SK-N-DZ (cell line): ENCODE results near the gene SYT9.
"Not testable (repeated sequence)": the region's sequence is repeated elsewhere in the genome, so short reads cannot be mapped to it uniquely, and the experiment has no call there.

Source experiments
- DNase-seq: peaks from one replicate; pipeline ENCODE4 v3.0.0-alpha.2; 2015; ENCODE audit warnings: low spot score

Gene SYT9

DNA sequence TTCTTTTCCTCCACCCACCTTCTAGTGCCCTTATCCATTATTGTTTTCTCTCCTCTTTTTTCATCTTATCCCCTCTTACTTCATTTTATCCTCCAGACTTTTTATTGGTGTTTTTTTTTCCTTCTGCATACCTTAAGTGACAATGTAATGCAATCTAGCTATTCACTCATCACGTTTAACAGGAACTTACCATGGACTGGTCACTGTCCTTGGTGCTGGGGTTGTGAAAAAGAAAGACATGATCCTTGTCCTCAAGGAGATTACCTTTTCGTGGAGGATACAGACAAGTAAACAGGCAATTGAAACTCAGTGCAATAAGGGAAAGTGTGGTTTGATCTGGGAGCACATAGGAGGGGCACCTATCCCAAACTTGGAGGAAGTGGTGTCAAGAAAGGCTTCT, 20.7 kb downstream of the SYT9 start:
- no peak for DNase-seq

DNA sequence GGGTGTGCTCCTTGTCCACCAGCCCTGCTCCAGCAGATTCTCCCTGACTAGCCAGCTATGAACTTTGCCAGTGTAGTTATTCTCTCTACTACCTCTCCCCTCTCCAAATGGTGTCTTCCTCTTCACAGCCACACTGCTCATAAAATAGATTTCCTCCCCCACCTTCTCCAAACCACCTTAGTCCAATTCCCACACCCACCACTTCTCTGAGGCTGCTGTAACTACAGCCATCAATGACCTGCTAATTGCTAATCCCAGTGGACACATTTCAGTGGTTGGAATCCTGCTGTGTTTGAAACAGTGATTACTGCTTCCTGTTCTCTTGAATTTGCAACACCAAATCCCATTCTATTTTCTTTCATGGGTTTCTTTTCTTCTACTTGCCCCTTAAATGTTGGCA, 23.4 kb downstream of the SYT9 start:
- no peak for DNase-seq

DNA sequence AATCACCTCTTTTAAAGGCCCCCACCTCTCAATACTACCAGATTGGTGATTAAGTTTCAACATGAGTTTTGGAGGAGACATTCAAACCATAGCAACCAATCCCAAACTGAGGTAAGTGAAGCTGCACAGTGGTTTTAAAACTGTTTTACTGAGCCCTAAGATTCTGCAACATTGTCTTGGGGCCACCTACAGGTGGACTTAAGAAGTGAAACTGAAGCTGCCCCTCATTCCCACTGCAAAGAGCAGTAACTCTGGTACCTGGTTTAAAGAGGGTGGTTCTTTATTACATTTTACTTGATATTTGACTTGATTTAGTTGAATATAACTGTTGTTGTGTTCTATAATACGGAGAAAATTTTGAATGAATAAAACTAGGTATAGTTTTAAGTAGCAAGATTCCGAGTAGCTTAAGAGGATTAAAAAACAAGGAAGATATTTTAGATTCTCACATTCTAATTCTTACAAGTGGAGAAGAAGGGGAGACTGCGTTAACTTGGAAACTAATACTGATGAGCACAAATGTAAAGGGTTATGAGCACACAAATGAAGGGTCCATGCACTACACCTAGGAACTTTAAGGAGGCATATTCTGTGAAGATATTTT, 26.7 kb downstream of the SYT9 start:
- peak; percentile 6 for DNase-seq

DNA sequence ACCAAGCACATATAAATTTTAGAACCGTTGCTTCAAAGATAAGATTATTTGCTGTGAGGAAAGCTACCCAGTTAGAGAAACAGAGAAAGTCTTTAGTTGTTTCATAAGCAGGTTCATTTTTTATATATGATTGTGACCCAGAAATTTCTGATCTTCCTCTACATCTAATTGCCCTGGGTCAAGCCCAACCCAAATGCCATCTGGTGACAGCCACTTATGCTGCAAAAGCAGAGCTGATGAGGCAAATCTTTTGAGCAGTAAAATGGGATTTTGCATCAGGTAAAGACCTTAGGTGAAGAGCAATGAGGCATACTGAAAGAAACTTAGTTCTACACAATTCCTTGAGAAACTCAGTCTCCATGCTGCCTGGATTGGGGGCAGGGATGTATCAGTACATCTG, 28.0 kb downstream of the SYT9 start:
- no peak for DNase-seq

DNA sequence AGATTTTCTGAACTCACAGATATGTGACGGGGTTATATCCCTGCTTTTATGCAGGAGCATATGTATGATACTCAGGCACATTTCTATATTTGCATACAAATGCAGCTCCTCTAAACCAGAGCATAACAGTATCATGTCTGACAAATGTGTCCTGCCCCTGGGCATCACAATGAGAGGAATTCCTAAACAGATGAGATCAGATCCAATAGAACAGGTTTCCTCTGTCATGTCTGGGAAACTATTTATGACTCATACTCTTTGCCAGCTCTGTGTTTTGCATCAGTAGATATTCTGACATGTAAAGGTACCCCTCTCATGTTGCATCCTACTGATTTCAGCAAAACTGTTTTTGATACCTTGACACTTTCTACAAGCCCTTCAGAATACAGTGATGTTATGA, 29.4 kb downstream of the SYT9 start:
- DNase-seq: no peak

DNA sequence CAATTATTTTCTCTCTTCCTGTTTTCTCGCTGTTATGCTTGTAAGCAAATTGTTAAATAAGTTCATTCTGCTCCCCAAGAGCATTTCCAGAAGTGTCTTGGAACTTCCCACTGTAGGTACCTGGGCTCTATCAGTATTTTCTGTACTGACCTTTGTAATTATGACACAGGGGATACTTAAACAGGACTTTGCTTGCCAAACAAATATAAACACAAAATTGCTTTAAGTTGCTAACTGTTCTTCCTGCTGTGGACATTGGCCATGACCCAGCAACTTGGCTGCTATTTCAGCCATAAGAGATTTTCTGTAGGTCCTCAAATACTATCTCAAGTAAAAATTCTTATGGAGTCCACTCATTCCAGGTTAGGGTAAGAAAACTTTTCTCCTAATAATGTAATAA, 30.1 kb downstream of the SYT9 start:
- DNase-seq: no peak

DNA sequence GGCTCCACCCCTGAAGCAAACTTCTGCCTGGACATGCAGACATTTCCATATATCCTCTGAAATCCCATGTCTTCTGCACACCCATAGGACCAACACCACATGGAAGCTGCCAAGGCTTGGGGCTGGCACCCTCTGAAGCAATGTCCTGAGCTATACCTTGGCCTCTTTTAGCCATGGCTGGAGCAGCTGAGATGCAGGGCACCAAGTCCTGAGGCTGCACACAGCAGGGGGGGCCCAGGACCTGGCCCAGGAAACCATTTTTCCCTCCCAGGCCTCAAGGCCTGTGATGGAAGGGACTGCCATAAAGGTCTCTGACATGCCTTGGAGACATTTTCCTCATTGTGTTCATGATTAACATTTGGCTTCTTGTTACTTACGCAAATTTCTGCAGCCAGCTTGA, 34.5 kb downstream of the SYT9 start:
- no peak for DNase-seq

DNA sequence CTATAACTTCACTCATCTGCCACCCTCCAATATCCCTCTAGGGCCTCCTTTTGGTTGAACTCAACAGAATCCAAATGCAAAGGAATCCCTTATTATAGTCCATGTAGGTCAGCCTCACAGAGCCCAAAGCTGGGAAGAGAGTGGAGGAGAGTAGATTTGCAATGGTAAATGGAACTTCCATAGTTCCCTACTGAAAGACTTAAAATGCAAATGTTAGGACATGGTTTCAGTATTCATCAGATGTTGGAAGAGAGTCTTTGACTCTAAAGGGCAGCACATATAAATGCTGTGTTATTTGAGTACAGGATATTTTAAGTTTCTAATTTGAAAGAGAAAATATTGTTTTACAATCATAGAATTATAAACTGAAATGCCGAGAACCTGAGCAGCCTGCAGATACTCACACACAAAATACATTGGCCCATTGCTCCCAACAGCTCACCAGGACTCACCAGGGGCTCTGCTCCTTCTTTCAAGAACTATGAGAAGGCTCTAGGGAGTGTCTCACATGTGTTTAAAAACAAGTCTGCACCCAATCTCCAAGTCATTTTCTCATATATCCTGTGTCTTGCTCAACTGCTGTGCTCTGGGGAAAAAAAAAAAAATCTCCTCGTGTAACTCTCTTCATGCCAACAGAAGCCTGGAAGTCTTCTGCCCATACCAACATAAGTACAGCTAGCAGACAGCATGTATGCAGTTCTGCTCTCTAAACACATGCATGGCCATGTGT, 39.6 kb downstream of the SYT9 start:
- no peak for DNase-seq

DNA sequence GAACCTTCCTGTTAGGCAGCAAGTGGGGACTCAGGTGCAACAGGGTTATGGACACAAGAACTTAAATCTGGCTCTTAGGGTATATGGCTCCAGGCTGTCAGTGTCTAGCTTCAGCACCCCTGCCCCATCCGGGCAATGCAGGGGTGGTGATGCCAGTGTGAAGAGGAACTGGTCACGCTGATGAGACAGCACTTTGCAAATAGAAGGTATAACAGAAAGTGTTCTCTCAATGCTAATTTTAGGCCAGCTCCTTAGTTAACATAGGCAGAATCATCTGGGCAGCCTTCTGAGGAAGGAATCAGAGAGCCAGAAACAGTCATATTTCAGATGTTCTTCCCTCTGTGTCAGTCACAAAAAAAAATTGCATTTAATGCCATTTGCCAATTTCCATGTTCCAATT, 41.2 kb downstream of the SYT9 start:
- no peak for DNase-seq

DNA sequence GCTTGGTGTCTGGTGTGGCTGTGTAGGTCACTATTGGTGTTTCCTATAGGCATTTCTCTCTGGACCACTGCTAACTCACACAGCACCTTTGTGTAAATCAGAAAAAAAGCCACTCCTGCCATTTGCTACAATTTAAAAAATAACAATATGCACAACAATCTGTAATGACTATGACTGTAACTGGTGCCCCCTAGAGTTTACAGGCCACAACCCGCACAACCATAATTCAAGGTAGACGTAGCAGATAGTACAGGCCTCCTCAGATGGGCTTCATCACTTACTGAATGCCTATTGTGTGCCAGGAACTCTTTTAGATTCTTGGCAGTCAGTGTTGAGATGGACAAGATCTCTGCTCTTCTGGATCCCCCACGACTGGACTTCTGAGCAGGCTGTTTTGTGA, 47.7 kb downstream of the SYT9 start:
- DNase-seq: no peak

DNA sequence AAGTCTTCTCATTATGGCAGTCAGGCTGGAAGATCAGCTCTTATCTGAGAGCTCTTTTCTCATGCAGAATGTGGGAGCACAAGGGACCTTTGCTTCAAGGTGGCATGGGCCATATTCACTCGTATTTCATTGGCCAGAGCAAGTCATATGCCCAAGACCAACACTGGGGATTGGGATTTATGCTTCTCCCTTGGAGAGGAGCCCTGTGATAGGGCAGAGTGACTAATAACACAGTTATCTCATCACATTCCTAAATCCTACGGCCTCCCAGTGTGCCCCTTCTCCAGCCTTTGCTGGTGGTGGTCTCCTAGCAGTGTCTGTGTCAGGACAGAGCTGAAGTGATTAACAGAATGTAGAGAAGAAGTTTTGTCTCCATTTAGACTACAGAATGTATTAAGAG, 48.6 kb downstream of the SYT9 start:
- no peak for DNase-seq

DNA sequence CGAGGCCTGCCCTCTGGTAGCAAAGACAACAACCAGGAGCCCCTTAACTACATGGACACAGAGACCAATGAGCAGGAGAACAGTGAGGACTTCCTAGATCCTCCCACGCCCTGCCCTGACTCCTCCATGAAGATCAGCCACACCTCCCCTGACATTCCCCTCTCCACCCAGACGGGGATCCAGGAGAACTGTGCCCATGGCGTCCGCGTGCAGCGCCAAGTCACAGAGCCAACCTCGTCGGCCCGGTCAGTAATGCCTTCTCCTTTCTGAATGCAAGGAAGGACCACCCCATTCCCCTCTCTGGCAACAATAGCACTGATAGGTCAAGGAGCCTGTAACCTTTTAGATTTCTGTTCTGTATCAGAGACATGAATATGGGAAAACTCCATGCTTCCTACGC, 51.4 kb downstream of the SYT9 start:
- no peak for DNase-seq

DNA sequence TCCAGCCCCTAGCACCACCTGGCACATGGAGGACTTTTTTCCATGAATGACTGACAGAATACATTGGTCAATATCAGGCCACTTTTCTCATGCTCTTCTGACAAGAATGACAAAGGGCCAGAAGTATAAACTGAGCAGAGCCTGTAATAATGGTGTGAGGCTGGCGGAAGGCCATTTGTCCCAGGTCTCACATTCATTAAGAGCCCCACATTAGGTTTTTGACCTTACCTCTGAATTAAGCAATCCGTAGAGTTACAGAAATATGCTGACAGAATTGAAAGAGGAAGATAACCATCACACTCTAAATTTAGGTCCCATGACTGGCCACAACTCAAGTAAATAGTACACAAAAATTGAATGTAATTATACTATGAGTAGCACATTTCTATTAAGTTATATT, 55.2 kb downstream of the SYT9 start:
- DNase-seq: no peak

DNA sequence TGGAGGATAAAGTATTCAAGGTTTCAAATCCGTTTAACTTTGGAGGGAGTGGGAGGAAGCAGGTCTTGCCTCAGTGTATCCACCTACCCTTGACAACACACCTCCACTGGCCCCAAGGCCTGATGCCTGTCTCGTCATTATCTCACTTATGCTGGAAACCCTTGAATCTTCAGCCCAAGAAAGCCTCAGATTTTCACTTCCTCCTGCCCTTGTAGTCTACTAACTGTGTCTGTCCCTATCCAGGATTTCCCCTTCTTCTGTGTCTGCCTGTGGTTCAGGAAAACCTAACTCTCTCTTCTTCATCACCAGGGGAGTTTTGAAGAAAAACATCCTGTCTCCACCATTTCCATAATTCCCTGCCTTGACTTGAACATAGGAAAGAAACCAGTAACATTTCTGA, 56.1 kb downstream of the SYT9 start:
- no peak for DNase-seq

DNA sequence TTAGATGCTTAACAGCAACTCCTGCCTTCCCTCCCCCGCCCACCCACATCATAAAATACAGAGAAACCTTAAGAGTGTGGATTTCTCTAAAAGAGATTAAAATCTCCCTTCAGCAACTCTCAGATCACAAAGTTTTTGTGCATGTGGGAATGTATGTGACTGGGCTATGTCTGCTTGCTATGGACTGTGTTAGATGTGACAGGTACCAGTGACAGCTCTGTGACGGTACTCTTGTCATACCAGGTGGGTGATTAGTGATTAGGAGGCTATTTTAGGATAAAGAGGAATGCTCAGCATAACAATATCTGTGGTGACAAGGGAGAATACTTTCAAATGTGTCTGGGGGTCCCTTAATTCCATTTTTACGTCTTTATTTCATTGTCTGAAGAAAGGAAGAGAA, 60.2 kb downstream of the SYT9 start:
- DNase-seq: no peak

DNA sequence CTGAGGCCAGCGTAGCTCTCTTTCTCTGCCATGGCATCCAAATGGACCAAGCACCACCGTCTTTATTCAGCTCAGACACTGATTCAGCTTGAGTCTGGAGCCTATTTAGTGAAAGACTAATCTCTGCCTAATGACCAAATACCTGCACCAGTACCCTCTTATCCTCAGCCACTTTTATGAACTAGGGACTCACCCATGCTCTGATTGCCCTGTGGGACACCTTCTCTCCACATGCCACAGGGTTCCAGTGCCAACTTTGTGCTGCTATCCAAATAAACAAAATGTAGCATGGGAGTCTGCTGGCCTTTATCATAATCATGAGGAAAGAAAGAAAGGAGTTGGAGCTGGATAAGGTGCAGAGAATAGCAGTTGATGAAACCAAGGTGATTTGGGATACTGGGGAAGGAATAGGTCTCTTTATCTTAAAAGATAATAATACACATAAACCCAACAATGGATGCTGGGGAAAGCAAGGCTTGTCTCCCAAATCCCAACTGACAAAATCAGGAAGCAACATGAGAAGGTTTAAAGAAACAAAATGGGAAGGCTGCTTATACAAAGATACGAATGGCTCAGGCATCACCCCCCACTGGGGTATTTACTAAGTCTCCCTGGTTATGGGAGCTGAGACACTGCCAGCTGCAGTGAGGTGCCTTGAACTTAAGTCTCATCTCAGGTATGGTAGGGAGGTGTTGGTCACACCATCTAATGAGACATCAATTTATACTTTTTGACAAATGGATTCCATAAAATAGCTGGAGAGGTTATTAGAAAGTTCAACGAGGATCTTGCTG, 63.3 kb downstream of the SYT9 start:
- DNase-seq: no peak

DNA sequence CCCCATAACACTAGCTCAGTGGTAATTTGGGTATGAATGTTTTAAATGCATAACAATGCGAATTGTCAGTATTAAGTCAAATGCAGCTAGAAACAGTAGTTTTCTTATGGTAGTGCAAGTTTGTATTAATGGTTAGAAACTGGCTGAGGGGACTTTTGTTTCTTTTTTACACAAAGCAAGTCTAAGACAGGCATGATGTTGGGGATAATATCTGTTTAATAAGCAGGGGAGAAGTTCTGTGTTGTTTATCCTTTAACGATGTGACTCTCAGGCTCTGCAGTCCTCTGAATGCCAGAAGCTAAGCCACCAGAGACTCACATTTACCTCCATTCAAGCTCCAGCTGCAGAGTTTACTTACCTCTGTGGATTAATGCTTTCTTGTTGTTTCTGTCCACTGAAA, 67.8 kb downstream of the SYT9 start:
- DNase-seq: no peak

DNA sequence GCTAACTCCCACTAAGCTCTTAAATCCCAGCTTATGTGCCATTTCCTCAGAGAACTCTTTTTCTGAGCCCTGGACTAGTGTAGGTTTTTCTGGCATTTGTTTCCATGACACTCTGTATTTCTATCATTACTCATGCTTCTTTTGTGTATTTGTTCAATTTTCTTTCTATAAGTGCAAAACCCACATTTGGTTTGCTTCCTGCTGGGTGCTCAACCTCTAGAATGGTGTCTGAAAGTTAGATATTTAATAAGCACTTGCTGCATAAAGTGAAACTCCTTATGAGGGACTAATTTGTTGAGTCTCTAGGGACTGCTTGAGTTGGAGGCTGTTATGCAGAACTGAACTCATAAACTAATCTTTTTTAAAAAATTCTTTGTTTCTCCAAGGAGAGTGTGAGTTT, 68.6 kb downstream of the SYT9 start:
- DNase-seq: no peak

DNA sequence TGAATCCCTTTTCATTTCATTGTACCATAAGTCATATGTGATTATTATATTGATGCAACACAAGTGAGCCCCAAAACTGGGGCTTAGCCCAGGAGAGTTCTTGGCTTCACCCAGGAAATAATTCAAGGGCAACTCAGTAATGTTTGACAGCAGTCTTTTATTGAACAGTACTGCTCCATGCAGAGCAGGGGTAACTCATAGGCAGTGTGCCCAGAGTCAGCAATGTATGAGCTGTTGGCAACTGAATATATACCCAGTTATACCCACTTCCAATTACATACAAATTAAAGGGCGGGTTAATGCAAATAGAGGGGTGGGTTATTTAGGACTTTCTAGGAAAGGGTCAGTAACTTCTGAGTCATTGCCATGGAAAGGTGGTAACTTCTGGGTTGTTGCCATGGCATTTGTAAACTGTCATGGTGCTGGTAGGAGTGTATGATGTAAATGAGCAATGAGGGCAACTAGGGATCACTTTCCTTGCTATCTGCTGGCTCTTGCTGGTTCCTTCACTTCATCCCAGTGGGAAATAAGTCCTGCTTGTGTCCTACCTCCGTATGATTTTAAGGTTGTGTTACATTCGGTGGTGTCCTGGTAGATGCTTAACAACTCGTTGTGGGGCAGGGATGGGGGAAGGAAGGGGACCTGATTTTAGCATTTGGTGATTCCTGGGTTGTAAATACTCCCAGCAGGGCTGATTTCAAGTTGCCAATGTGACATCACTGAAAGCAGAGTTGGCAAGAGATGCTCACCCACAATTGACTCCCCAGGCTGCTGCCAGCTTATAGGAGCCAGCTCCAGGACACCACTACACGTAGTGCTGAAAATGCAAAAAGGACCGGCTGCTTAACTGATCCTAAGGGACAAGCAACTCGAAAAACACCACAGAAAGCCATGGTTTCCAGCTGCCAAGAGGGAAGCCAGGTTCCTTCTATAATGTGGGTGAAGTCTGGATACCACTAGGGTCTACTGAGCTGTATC, 70.1 kb downstream of the SYT9 start:
- DNase-seq: no peak

DNA sequence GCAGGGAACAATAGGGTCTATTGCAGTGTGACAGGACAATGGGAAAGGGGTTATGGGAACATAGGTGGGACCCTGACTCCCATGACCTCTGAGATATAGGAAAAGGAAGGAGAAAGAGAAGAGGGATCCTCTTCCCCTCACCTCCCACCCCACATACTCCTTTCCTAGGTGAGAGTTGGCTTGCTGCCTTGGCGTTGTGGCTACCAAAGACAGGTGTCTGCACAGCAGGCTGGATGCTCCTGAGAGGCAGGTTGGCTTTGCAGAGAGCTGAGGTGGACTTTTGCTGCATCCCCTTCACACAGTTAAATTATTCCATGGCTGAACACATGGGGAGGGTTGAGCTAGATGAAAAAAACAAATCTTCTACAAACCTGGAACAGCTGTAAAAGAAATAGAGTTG, 80.7 kb downstream of the SYT9 start:
- no peak for DNase-seq

DNA sequence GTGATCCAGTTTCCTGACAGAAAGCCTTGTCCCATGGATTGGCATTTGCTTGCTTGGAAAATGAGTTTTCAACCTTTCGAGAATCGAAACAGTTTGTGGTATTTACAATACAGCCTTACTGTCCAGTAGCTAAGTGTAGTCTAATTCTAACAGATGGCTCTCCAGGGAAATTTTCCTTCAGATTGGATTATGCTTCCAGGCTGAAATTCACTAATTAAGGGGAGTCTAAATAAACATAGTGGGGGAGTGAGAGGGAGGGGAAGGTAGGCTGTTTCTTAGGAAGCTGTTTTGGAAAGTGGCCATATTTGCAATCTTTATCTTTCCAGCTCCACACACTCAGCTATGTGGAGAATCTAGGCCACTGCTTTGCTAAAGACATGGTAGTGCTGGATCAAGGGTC, 81.3 kb downstream of the SYT9 start:
- no peak for DNase-seq

DNA sequence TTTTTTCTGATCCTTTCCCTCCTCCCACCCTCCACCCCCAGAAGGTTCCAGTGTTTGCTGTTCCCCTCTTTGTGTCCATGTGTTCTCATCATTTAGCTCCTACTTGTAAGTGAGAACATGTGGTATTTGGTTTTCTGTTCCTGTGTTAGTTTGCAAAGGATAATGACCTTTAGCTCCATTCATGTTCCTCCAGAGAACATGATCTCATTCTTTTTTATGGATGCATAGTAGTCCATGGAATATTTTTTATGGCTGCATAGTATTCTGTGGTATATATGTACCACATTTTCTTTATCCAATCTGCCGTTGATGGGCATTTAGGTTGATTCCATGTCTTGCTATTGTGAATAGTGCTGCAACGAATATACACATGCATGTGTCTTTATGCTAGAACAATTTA, 83.7 kb downstream of the SYT9 start:
- DNase-seq: not testable (repeated sequence)
